Upper lobe of left lung (tissue), 6 donors: Measurements from ENCODE around the gene AFF1. TPM values are rescaled to one million over a fixed set of nuclear protein-coding genes. Genes with fewer than 3 reads are reported as not detected.
A peak's percentile ranks its signal among the peaks of the same experiment; 100 is the strongest.

ENCODE experiments used
- ATAC-seq, 2 donors: fragments of 200-7000 bp; cut with Tn5 transposase; one replicate each; pipeline ENCODE4 v1.9.1; 2022; ENCODE audit warnings: mild to moderate bottlenecking in 2 of 2, moderate library complexity in 2 of 2; ENCODE audit not compliant: low FRiP score in 2 of 2
- DNase-seq, 2 donors: peaks; one replicate each; pipeline ENCODE4 v3.0.0-alpha.2; 2019 to 2020
- H3K27ac ChIP-seq, 4 donors: fragments of 200-600 bp; sonication (generic); one replicate each; pipeline ENCODE4 v1.5.1; 2016 to 2019
- H3K27me3 ChIP-seq, 4 donors: fragments of 200-600 bp; sonication (generic); one replicate each; pipeline ENCODE4 v1.5.1; 2017 to 2019
- H3K36me3 ChIP-seq, 4 donors: fragments of 200-600 bp; sonication (generic); one replicate each; pipeline ENCODE4 v1.5.1; 2016 to 2019
- H3K4me1 ChIP-seq, 4 donors: fragments of 200-600 bp; sonication (generic); one replicate each; pipeline ENCODE4 v1.5.1; 2018 to 2019
- H3K4me3 ChIP-seq, 4 donors: fragments of 200-600 bp; sonication (generic); one replicate each; pipeline ENCODE4 v1.5.1; 2017 to 2019; ENCODE audit warnings: mild to moderate bottlenecking in 2 of 4, moderate library complexity in 1 of 4
- H3K9me3 ChIP-seq, 4 donors: fragments of 200-600 bp; sonication (generic); one replicate each; pipeline ENCODE4 v1.5.1; 2018 to 2019
- CTCF ChIP-seq, 6 experiments: fragments of 450-650 bp in 4 of 6; fragments of 200-600 bp in 2 of 6; sonication (generic) in 2 of 6; IDR thresholded peaks; one replicate each; pipeline ENCODE4 v1.5.1; 2016 to 2019; ENCODE audit warnings: antibody characterized with exemption in 6 of 6
- EP300 ChIP-seq, 4 donors: sonication (generic); formaldehyde crosslinking; IDR thresholded peaks; one replicate each; pipeline ENCODE4 v1.5.1; 2017; ENCODE audit warnings: antibody characterized with exemption in 4 of 4, control low read depth in 2 of 4
- POLR2A ChIP-seq, 4 donors: fragments of 450-650 bp; IDR thresholded peaks; one replicate each; pipeline ENCODE4 v1.5.1; 2016 to 2017; ENCODE audit warnings: antibody characterized with exemption in 4 of 4, mild to moderate bottlenecking in 2 of 4
- POLR2AphosphoS5 ChIP-seq, 2 donors: sonication (generic); formaldehyde crosslinking; IDR thresholded peaks; one replicate each; pipeline ENCODE4 v1.5.1; 2017; ENCODE audit warnings: antibody characterized with exemption in 2 of 2
- WGBS, 2 donors: methylation state at CpG; one replicate each; pipeline ENCODE4 v1.1.5; 2017 to 2018; 5-methylcytosine and 5-hydroxymethylcytosine counted together
- total RNA-seq, 6 donors: library from RNA; depleted of rRNA in 4 of 6; stranded (reverse); fragments of >200 nt in 4 of 6; gene quantifications; one replicate each; pipeline versions ENCODE4 v1.1.0 to v1.2.1, GENCODE V29; 2016 to 2021
- donor health status: DM: no; HTN: no; CAD: no; lungs with moderate emphysema.
- donor health status: DM: no; HTN: yes; CAD: no; lungs with severe emphysema.

AFF1 gene
- total RNA-seq, 6 donors from 2014 or later, result 45.5 to 124 (median 83.9) TPM

- peaks cover 0 to 9% (median 0%) of the 10 kb centered on the region in 4 donors for H3K4me1 ChIP-seq
- no peaks in the 10 kb centered on the region for H3K27me3 ChIP-seq
- TF ChIP-seq CTCF (IDR thresholded peaks at IDR 0.05) (no peak), EP300 (IDR thresholded peaks at IDR 0.05) (no peak), POLR2A (IDR thresholded peaks at IDR 0.05) (no peak), POLR2AphosphoS5 (IDR thresholded peaks at IDR 0.05) (no peak)
- ATAC-seq (no peak), DNase-seq (no peak)
- no peak overlapping the region for H3K4me3 ChIP-seq
- H3K36me3 ChIP-seq, result peaks cover 36 to 99% (median 62%) of the 10 kb centered on the region in 4 donors
- H3K27ac ChIP-seq, result no peak overlapping the region
- no peaks in the 10 kb centered on the region for H3K9me3 ChIP-seq
- 94 to 98% methylated on average over 6 of the region's 6 CpGs for WGBS, 2 donors
Observed at GRCh38 chr4:87129681-87130080, 194.9 kb downstream of the AFF1 start.

GRCh38 chr4:87130985-87131703 lies 196.3 kb downstream of the AFF1 start:
- H3K4me3 ChIP-seq, result no peak overlapping the region
- H3K27me3 ChIP-seq, result no peaks in the 10 kb centered on the region
- TF ChIP-seq CTCF (IDR thresholded peaks at IDR 0.05) (no peak), EP300 (IDR thresholded peaks at IDR 0.05) (no peak), POLR2A (IDR thresholded peaks at IDR 0.05) (no peak), POLR2AphosphoS5 (IDR thresholded peaks at IDR 0.05) (no peak)
- DNase-seq (no peak), ATAC-seq (peak; percentile 53 to 74)
- 64 to 83% methylated on average over 7 of the region's 7 CpGs for WGBS, 2 donors
- H3K27ac ChIP-seq, result peak overlapping the region in 3 of 4 donors; percentile 19 to 49 (median 19)
- peaks cover 0 to 9% (median 0%) of the 10 kb centered on the region in 4 donors for H3K4me1 ChIP-seq
- H3K9me3 ChIP-seq, result no peaks in the 10 kb centered on the region
- peaks cover 30 to 99% (median 65%) of the 10 kb centered on the region in 4 donors for H3K36me3 ChIP-seq

- Histone ChIP-seq H3K9me3 (no peaks in the 10 kb centered on the region), H3K27ac (no peak overlapping the region), H3K36me3 (peaks cover 33 to 99% (median 66%) of the 10 kb centered on the region in 4 donors), H3K4me3 (no peak overlapping the region), H3K27me3 (no peaks in the 10 kb centered on the region), H3K4me1 (peaks cover 0 to 9% (median 0%) of the 10 kb centered on the region in 4 donors)
- no peak for DNase-seq
- ATAC-seq, result no peak
- WGBS, 2 donors, result 92 to 94% methylated on average over 8 of the region's 8 CpGs
- no peak for TF ChIP-seq POLR2A (IDR thresholded peaks at IDR 0.05)
- no peak for TF ChIP-seq CTCF (IDR thresholded peaks at IDR 0.05)
- TF ChIP-seq POLR2AphosphoS5 (IDR thresholded peaks at IDR 0.05), result no peak
- no peak for TF ChIP-seq EP300 (IDR thresholded peaks at IDR 0.05)
Observed at GRCh38 chr4:87132035-87132434, 197.2 kb downstream of the AFF1 start.

- H3K36me3 ChIP-seq, result peaks cover 26 to 99% (median 58%) of the 10 kb centered on the region in 4 donors
- peaks cover 0 to 9% (median 0%) of the 10 kb centered on the region in 4 donors for H3K4me1 ChIP-seq
- H3K27ac ChIP-seq, result no peak overlapping the region
- no peaks in the 10 kb centered on the region for H3K9me3 ChIP-seq
- TF ChIP-seq POLR2AphosphoS5 (IDR thresholded peaks at IDR 0.05) (no peak), CTCF (IDR thresholded peaks at IDR 0.05) (no peak), EP300 (IDR thresholded peaks at IDR 0.05) (no peak), POLR2A (IDR thresholded peaks at IDR 0.05) (no peak)
- DNase-seq (no peak), ATAC-seq (no peak)
- H3K4me3 ChIP-seq, result no peak overlapping the region
- WGBS, 2 donors, result 67 to 73% methylated on average over 2 of the region's 2 CpGs
- H3K27me3 ChIP-seq, result no peaks in the 10 kb centered on the region
Observed at GRCh38 chr4:87133183-87133582, 198.4 kb downstream of the AFF1 start.
